Loucy (cell line): ENCODE results near the gene C1orf105.

Source experiments
- H2AFZ ChIP-seq: fragments of 200-600 bp; sonication (generic); 2 replicates; pipeline ENCODE4 v1.6.0; 2016; ENCODE audit warnings: antibody characterized with exemption, mild to moderate bottlenecking, low read length, moderate library complexity
- H3F3A ChIP-seq: fragments of 200-600 bp; 2 replicates; pipeline ENCODE4 v1.6.0; 2016; ENCODE audit warnings: antibody characterized with exemption, low read depth, mild to moderate bottlenecking
- H3K27me3 ChIP-seq: fragments of 200-600 bp; sonication (generic); 2 replicates; pipeline ENCODE4 v1.6.1; 2014; ENCODE audit warnings: low read length, mild to moderate bottlenecking; ENCODE audit not compliant: insufficient read depth, poor library complexity, severe bottlenecking
- H3K36me3 ChIP-seq: fragments of 200-600 bp; sonication (generic); 2 replicates; pipeline ENCODE4 v1.6.1; 2016; ENCODE audit warnings: low read length; ENCODE audit not compliant: insufficient read depth
- H3K4me1 ChIP-seq: fragments of 200-600 bp; sonication (generic); 2 replicates; pipeline ENCODE4 v1.5.1; 2014; ENCODE audit warnings: low read length, mild to moderate bottlenecking; ENCODE audit not compliant: insufficient read depth, poor library complexity, severe bottlenecking
- H3K4me2 ChIP-seq: fragments of 200-600 bp; sonication (generic); 2 replicates; pipeline ENCODE4 v1.6.0; 2014; ENCODE audit warnings: antibody characterized with exemption, low read length, low read depth, mild to moderate bottlenecking; ENCODE audit not compliant: poor library complexity, severe bottlenecking
- H3K4me3 ChIP-seq: fragments of 200-600 bp; sonication (generic); 2 replicates; pipeline ENCODE4 v1.5.1; 2014; ENCODE audit warnings: low read length, mild to moderate bottlenecking, mixed read lengths; ENCODE audit not compliant: poor library complexity, severe bottlenecking
- H3K79me2 ChIP-seq: fragments of 200-600 bp; sonication (generic); 2 replicates; pipeline ENCODE4 v1.6.1; 2014; ENCODE audit warnings: low read length; ENCODE audit not compliant: insufficient read depth
- H3K9ac ChIP-seq: fragments of 200-600 bp; sonication (generic); 2 replicates; pipeline ENCODE4 v1.6.0; 2014; ENCODE audit warnings: mild to moderate bottlenecking, low read depth, low read length, moderate library complexity; ENCODE audit not compliant: poor library complexity, severe bottlenecking
- H3K9me2 ChIP-seq: fragments of 200-600 bp; sonication (generic); replicated peaks from 2 replicates; pipeline ENCODE4 v1.6.1; 2016; ENCODE audit warnings: low read depth, low read length, mixed read lengths
- H3K9me3 ChIP-seq: fragments of 200-600 bp; sonication (generic); 2 replicates; pipeline ENCODE4 v1.6.1; 2014; ENCODE audit warnings: mild to moderate bottlenecking, antibody characterized with exemption, low read length, low read depth; ENCODE audit not compliant: insufficient read depth
- H4K20me1 ChIP-seq: fragments of 200-600 bp; sonication (generic); 2 replicates; pipeline ENCODE4 v1.6.0; 2014; ENCODE audit warnings: antibody characterized with exemption, low read length, mild to moderate bottlenecking; ENCODE audit not compliant: insufficient read depth, poor library complexity, severe bottlenecking
- EZH2phosphoT487 ChIP-seq: fragments of 200-600 bp; IDR thresholded peaks from 2 replicates; pipeline ENCODE4 v1.6.1; 2018; ENCODE audit warnings: antibody characterized with exemption, mild to moderate bottlenecking, moderate library complexity, borderline replicate concordance
- TF ChIP-seq, protein P1 (sequence below): fragments of 200-600 bp; sonication (generic); conservative IDR thresholded peaks from 2 replicates; pipeline ENCODE4 v1.5.1; 2014; ENCODE audit warnings: mild to moderate bottlenecking, antibody characterized with exemption, low read length

The C1orf105 gene

DNA sequence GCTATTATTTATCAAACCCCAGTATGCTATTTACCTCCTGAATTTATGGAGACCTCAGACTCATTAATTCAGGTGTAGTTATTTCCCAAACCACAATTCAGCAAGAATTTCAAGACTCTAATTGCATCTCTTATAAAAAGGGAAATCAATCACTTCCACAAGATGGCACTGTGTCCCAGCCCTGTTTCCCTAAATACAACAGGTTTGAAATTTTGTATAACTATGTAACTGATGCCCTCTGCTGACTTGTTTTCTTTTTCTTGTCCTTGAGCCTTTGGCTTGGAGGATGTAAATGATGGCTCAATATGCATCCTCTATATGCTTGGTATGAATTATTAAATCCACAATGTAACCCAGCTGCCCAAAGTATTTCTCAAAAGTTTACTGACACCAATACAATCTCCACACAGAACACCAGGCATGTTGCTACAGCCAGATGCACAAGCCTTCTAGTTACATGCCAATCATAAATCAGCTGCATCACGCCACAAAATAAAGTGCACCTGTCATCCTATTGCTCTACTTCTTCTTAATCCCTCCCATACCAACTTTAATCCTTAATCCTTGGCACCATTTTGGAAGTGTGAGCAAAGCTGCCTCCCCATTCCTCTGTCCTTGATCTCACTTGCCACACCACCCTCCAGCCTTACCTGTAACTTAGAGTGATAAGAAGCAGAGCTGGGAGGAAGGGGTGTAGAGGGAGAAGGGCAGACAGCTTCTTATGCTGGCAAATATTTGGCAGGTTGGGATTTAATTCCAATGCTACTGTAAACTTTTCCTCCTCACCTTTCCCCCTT is 9.0 kb downstream of the C1orf105 start:
- H3K36me3 ChIP-seq = no peaks in the 10 kb centered on the region
- no peak overlapping the region for H2AFZ ChIP-seq
- H3K9me3 ChIP-seq = no peaks in the 10 kb centered on the region
- no peak overlapping the region for H3K9ac ChIP-seq
- peaks cover 47% of the 10 kb centered on the region for H3K4me1 ChIP-seq
- no peaks in the 10 kb centered on the region for H4K20me1 ChIP-seq
- H3K4me3 ChIP-seq = no peak overlapping the region
- no peaks in the 10 kb centered on the region for H3K9me2 ChIP-seq
- H3K79me2 ChIP-seq = no peaks in the 10 kb centered on the region; the same call in 1 of the 2 replicates
- no peak overlapping the region for H3K4me2 ChIP-seq
- TF ChIP-seq, protein P1, sequence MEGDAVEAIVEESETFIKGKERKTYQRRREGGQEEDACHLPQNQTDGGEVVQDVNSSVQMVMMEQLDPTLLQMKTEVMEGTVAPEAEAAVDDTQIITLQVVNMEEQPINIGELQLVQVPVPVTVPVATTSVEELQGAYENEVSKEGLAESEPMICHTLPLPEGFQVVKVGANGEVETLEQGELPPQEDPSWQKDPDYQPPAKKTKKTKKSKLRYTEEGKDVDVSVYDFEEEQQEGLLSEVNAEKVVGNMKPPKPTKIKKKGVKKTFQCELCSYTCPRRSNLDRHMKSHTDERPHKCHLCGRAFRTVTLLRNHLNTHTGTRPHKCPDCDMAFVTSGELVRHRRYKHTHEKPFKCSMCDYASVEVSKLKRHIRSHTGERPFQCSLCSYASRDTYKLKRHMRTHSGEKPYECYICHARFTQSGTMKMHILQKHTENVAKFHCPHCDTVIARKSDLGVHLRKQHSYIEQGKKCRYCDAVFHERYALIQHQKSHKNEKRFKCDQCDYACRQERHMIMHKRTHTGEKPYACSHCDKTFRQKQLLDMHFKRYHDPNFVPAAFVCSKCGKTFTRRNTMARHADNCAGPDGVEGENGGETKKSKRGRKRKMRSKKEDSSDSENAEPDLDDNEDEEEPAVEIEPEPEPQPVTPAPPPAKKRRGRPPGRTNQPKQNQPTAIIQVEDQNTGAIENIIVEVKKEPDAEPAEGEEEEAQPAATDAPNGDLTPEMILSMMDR = peak; percentile 98
- no peak for TF ChIP-seq EZH2phosphoT487
- H3F3A ChIP-seq = peaks cover 3% of the 10 kb centered on the region; the same call in 1 of the 2 replicates
- no peaks in the 10 kb centered on the region for H3K27me3 ChIP-seq

DNA sequence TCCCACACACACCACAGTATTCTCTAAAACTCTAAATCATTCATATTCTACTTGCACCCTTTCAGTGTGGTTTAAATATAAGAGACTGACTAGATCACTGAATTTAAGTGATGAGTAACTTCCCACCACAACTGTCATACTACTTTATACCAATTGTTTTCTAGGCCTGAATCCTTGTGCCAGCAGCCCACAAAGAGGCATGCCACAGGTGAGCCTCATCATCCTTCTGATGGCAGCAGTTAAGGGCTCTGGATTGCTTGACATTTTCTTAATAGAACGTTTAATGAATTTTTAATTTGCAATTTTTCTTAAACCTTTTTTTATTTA is 9.6 kb downstream of the C1orf105 start:
- Histone ChIP-seq H3K36me3 (no peaks in the 10 kb centered on the region), H3K4me1 (peaks cover 47% of the 10 kb centered on the region), H2AFZ (no peak overlapping the region), H3K9me3 (no peaks in the 10 kb centered on the region), H3K4me2 (no peak overlapping the region), H3K9ac (no peak overlapping the region), H3K4me3 (no peak overlapping the region), H3K79me2 (no peaks in the 10 kb centered on the region; the same call in 1 of the 2 replicates), H4K20me1 (no peaks in the 10 kb centered on the region), H3K27me3 (no peaks in the 10 kb centered on the region), H3F3A (peaks cover 3% of the 10 kb centered on the region; the same call in 1 of the 2 replicates), H3K9me2 (no peaks in the 10 kb centered on the region)
- TF ChIP-seq, protein P1 = no peak
- TF ChIP-seq EZH2phosphoT487 = no peak

DNA sequence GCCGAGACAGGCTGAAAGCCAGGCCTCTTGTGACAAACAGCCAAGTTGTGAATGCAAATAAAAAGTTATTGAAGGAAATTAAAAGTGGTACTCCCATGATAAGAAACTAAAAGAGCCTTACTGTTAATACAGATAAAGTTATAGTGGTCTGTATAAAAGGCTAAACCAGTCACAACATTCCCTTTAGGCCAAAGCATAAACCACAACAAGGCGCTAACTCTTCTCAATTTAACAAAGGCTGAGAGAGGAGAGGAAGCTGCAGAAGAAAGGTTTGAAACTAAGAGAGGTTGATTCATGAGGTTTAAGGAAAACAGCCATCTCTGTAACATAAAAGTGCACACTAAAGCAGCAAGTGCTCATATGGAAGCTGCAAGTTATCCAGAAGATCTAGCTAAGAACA is 10.7 kb downstream of the C1orf105 start:
- Histone ChIP-seq H3K4me2 (peak overlapping the region; percentile 50), H3K79me2 (no peaks in the 10 kb centered on the region; the same call in 1 of the 2 replicates), H3K4me1 (peaks cover 44% of the 10 kb centered on the region), H3K9ac (no peak overlapping the region), H4K20me1 (no peaks in the 10 kb centered on the region), H3K9me2 (no peaks in the 10 kb centered on the region), H3K4me3 (peak overlapping the region; percentile 8), H3K36me3 (no peaks in the 10 kb centered on the region), H2AFZ (no peak overlapping the region), H3F3A (peaks cover 3% of the 10 kb centered on the region; the same call in 1 of the 2 replicates), H3K9me3 (no peaks in the 10 kb centered on the region), H3K27me3 (no peaks in the 10 kb centered on the region)
- TF ChIP-seq, protein P1 = no peak
- TF ChIP-seq EZH2phosphoT487 = no peak
